Retinal pigment epithelial cell (primary cell): ENCODE results near the gene CACNA1B.

Experiments
- DNase-seq: peaks from one replicate; pipeline ENCODE4 v3.0.0-alpha.2; 2010; ENCODE audit warnings: low read depth
- H3K4me3 ChIP-seq: 2 replicates; pipeline ENCODE4 v1.5.1; 2011; ENCODE audit warnings: mild to moderate bottlenecking, low read length, control low read depth, moderate library complexity
- CTCF ChIP-seq: conservative IDR thresholded peaks from 2 replicates; pipeline ENCODE4 v1.5.1; 2011; ENCODE audit warnings: low read depth, low read length, control low read depth, inconsistent platforms

CACNA1B gene

DNA sequence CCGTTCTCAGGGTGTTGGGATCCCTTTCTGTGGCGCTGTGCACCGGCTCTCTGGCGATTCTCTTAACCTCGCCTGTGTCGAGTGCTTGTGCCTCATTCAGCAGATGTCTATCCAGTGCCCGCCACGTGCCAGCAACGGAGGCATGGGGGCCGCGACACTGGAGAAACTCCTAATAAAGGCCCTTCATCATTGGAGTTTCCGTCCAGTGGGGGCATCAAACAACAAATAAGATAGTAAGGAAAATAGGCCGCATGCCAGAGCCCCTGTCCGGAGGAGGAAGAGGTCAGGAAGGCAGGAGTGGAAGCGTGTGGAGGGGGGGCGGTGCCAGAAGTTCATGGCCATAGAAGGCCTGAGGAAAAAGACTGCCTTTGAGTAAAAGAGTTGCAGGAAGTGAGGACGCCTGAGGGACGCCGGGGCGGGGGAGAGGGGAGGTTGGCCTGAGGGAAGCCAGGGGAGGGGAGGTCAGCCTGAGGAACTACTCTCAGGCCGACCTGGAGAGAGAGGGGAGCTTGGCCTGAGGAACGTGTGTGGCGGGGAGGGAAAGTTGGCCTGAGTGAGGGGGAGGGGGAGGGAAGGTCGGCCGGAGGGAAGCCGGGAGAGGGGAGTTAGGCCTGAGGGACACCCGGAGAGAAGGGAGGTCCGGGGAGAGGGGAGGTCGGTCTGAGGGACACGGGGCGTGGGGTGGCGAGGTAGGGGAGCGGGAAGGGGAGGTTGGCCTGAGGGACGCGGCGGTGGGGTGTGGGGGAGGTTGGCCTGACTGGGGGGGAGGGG, 82.2 kb downstream of the CACNA1B start:
- H3K4me3 ChIP-seq, result no peak overlapping the region
- DNase-seq, result no peak
- no peak for TF ChIP-seq CTCF

DNA sequence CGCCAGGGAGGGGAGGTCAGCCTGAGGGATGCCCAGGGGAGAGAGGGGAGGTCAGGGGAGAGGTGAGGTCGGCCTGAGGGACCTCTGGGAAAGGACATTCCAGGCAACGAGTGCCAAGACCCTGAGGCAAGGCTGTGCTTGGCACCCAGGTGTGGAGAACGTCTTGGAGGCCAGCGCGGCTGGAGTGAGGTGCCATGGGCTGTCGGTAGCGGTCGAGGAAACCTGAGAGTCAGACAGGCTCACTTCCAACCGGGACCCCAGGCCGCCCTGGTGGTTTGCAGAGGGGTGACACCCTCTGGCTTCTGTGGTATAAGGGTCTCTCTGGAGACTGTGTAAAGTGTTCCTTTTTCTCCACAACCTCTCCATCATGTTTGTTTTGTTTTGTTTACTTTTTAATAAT, 82.9 kb downstream of the CACNA1B start:
- TF ChIP-seq CTCF, result peak; percentile 1
- H3K4me3 ChIP-seq, result no peak overlapping the region
- DNase-seq, result no peak

DNA sequence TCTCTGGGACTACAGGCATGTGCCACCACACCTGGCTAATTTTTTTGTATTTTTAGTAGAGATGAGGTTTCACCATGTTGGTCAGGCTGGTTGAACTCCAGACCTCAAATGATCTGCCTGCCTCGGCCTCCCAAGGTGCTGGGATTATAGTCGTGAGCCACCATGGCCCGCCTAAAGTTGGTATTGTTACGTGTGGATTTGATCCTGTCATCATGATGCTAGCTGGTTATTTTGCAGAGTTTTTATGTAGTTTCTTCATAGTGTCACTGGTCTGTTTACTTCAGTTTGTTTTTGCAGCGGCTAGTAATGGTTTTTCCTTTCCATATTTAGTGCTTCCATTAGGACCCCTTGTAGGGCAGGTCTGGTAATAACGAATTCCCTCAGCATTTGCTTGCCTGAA, 85.9 kb downstream of the CACNA1B start:
- DNase-seq, result no peak
- TF ChIP-seq CTCF, result no peak
- H3K4me3 ChIP-seq, result no peak overlapping the region

DNA sequence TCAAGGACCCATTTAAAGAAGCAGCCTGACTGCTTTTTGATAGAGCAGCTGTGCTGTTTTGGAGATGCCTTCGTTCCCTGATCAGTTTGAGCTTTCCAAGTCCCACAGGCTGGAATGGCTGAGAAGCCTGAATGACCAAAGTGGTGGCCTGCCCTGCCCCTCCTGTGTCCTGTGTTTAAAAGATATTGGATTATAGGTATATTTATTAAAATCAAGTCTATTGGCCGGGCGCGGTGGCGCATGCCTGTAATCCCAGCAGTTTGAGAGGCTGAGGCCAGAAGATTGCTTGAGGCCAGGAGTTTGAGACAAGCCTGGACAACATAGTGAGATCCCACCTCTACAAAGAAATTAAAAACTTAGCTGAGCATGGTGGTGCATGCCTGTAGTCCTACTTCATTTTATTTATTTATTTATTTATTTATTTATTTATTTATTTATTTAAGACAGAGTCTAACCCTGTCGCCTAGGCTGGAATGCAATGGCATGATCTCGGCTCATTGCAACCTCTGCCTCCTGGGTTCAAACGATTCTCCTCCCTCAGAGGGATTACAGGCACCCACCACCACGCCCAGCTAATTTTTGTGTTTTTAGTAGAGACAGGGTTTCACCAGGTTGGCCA, 87.7 kb downstream of the CACNA1B start:
- no peak overlapping the region for H3K4me3 ChIP-seq
- no peak for TF ChIP-seq CTCF
- no peak for DNase-seq

- TF ChIP-seq CTCF, result no peak
Observed at GRCh38 chr9:137967280-137967953, 89.8 kb downstream of the CACNA1B start.

GRCh38 chr9:137968235-137968634, 90.7 kb downstream of the CACNA1B start:
- no peak for TF ChIP-seq CTCF
- no peak for DNase-seq
- no peak overlapping the region for H3K4me3 ChIP-seq

More at GRCh38 chr9:137967280-137967953, 89.8 kb downstream of the CACNA1B start:
- no peak overlapping the region for H3K4me3 ChIP-seq
- no peak for DNase-seq
